HG03439 (cell line): ENCODE results near the gene SLC27A6.
"Not testable (repeated sequence)": the region's sequence is repeated elsewhere in the genome, so short reads cannot be mapped to it uniquely, and the experiment has no call there.

Source experiments
- ATAC-seq: cut with Tn5 transposase; IDR thresholded peaks from one replicate; pipeline ENCODE4 v1.9.1; 2021; ENCODE audit warnings: mild to moderate bottlenecking, moderate library complexity; ENCODE audit not compliant: unreplicated experiment

The SLC27A6 gene

DNA sequence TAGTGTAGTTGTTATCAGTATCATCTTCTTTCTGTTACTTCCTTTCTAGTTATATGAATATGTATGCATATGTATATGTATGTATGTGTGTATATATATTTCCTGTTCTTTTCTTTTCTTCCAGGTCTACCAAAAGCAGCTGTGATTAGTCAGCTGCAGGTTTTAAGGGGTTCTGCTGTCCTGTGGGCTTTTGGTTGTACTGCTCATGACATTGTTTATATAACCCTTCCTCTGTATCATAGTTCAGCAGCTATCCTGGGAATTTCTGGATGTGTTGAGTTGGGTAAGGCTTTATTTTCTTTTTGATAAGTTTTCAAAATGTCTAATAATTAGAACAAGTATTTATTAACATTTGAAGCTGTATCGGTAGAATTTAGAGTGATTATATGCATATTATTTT lies 23.2 kb downstream of the SLC27A6 start:
- no peak for ATAC-seq

- no peak for ATAC-seq
These were observed 36.7 kb downstream of the SLC27A6 start for GRCh38 chr5:129001841-129002526.

- no peak for ATAC-seq
These were observed 37.2 kb downstream of the SLC27A6 start for GRCh38 chr5:129002527-129002842.

DNA sequence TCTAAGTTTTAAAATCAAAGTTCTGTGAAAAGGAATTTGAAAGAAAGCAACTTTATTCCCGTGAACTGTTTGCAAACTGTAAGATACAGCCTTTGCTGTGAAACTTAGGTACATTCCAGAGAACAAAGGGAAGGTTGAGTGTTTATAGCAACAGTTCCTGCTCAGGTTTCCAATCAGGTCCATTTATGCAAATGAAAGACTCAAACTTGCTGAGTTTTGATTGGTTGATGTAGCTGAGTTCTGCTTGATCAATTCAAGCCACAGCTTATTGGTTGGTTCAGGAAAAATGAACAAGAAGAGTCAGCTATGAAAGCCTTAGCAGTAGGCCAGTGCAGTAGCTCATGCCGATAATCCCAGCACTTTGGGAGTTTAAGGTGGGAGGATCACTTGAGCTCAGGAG lies 37.9 kb downstream of the SLC27A6 start:
- ATAC-seq = no peak

DNA sequence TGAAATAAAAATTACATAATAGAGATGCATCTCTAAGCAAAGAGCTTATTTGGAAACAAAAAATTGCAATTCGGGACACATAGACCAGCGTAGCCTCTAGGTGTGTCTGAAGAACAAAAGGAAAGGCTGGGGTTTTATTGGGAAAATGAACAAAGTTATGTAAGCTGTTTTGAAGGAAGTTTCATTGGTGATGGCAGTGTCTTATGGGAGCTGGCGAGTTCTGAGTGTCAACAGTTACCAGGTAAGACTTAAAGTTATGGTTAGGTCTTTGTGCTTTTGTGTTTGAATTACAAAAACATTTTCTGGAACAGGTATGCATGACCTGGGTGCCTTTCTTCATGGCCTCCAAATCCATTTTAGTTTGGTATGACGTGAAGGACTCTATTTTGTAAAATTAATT lies 48.9 kb downstream of the SLC27A6 start:
- no peak for ATAC-seq

DNA sequence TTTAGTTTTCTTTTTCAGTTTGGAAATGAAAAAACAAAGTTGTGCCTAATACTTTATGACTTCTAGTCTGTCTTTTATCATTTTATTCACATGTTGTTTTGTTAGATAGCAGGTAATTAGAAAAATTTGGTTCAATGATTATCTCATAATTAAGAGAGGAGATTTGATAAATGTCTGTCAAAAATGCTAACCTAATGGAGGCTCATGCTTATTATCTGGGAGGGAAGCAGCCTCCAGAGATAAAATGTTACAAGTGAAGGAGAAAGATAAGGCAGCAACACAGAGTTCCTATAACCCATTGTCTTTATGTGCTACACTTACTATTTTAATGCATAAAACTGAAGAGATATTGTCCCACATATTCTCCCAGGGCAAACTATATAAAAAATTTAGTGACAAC lies 53.5 kb downstream of the SLC27A6 start:
- no peak for ATAC-seq

GRCh38 chr5:129019401-129019908 lies 54.2 kb downstream of the SLC27A6 start:
- ATAC-seq = no peak

DNA sequence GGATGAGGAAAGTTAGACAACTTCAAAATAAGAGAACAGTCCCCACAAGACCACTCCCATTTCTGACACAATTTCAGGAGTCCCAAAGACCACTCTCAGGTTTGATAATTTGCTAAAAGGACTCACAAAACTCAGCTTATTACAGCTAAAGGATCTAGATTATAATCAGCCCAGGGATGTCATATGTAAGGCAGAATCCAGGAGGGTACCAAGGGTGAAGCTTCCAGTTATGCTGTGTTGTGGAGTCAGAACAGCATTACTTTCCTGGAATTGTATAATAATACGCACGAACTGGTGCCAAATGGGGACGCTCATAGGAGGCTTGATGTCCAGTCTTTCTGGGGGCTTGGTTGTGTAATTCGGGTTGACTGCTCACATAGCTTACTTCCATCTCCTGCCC lies 55.4 kb downstream of the SLC27A6 start:
- no peak for ATAC-seq

- ATAC-seq = no peak
These were observed 56.5 kb downstream of the SLC27A6 start for GRCh38 chr5:129021744-129022143.

DNA sequence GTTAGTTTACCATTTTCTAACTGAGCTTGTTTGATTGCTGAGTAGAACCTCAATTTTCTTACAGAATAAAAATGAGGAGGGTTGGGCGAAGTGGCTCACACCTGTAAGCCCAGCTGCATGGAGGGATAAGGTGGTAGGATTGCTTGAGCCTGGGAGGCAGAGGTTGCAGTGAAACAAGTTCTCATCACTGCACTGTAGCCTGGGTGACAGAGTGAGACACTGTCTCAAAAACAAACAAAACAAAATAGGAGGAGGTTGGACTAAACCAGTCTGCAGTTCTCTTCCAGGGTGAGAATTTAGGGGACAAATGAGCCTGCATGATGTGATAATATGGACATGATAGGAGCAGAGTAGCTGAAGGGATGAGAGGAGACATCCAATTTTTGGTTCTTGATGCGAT lies 57.3 kb downstream of the SLC27A6 start:
- no peak for ATAC-seq

DNA sequence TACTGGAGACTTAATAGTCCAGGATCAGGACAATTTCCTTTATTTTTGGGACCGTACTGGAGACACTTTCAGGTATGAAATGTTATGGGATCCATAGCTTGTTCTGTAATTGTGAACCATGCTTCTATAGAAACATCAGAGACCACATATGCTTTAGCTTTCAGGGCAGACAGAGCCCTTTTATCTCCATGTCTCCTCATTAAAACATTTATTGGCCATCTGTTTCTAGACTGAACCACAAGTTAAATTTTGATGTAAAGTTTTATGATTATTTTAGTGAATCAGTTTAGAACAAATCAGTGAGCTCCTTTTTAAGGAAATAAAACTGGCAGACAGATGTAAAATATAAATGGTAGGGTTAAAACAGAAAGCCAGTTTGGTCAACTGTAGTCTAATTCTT lies 62.0 kb downstream of the SLC27A6 start:
- no peak for ATAC-seq

GRCh38 chr5:129031886-129032683 lies 66.8 kb downstream of the SLC27A6 start:
- ATAC-seq = no peak

- ATAC-seq = not testable (repeated sequence)
These were observed 71.0 kb downstream of the SLC27A6 start for GRCh38 chr5:129036257-129036656.

DNA sequence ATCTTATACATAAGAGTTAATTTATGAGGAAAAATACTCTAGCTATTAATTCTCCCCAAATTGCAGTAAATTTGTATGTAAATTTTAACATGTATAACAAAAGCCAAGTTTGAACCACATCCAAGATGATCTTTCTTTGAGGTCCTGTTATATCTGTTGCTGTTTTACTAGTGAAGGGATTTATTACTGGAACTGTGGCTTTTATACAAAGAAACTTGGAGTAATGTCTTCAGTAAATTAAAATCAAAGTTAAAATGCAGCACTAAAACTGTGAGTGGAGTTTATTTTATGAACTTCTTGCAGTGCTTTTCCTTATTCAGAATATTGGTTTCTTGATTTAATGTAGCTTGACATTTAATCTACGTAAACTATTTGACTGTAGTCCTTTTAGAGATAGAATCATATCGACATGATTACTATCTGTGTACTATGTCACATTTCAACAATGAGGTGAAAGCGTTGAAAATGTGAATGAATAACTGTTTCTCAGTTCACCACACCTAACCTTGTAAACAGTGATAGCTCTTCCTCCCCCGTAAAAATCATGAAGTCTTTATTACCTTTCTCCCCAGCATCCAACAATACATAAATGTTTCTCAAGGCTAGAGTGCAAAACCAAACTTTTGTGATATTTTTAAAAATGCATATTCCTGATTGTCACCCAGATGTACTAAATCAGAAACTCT lies 76.1 kb downstream of the SLC27A6 start:
- ATAC-seq = no peak

DNA sequence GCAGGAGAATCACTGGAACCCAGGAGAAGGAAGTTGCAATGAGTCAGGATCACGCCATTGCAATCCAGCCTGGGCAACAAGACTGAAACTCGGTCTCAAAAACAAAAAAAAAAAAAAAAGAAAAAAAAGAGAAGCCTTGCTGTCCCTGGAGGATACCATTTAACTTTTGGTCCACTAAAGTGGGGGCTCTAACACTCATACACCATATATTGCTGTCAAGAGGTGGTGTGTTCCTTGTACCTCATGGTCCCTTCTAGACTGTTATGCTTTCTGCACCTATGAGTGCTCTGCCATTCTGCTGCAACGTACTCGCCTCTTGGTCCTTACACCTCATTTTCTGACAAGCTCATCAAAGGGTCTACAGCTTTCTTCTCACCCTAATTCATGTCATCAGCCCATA lies 77.0 kb downstream of the SLC27A6 start:
- ATAC-seq = no peak

DNA sequence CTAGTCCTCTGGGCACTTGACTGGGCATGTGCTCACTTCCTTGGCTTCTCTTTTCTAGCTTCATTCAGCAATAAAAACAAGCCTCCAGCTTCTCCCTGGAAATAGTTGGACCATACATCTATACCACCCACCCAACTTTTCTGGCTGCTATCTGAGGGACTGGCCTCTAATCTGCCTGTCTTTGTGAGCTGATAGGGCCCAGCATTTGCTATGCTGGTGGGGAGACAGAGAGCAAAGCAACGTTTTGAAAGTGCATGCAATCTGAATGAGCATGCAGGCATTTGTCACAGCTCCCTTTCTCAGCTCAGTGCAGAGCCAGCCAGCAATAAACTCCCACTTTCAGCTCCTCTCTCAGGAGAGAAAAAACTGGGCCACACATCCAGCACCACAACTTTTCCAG lies 78.6 kb downstream of the SLC27A6 start:
- no peak for ATAC-seq

DNA sequence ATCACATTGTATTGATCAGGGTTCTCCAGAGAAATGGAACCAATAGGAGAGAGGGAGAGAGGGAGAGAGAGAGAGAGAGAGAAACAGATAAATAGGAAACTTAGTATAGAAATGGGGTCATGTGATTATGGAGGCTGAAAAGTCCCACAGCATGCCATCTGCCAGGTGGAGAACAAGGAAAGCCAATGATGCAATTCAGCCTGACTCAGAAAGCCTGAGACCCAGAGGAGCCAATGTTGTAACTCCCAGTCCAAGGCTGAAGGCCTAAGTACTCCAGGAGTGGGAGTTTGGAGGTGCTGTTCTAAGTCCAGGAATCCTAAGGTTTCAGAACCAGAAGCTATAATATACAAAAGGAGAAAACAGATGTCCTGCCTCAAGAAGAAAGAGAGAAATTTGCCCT lies 80.9 kb downstream of the SLC27A6 start:
- ATAC-seq = no peak

DNA sequence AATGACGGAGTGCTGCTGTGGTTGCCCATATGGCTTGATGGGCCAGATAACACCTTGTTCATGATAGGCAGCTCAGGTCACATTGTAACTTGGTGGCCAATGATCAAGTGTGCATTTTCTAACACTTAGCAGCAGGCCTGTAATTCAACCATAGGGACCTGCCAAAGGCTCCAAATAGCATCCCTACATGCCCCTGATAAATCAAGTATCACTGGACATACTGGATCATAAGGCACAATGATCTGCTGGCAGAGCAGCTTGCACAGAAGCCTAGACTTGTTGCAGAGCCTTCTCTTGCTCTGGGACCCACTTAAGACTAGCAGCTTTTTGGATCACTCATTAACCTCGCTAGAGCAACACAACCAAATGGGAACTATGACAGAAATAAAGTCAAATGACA lies 83.2 kb downstream of the SLC27A6 start:
- ATAC-seq = no peak

GRCh38 chr5:129049126-129049799 lies 84.0 kb downstream of the SLC27A6 start:
- no peak for ATAC-seq

DNA sequence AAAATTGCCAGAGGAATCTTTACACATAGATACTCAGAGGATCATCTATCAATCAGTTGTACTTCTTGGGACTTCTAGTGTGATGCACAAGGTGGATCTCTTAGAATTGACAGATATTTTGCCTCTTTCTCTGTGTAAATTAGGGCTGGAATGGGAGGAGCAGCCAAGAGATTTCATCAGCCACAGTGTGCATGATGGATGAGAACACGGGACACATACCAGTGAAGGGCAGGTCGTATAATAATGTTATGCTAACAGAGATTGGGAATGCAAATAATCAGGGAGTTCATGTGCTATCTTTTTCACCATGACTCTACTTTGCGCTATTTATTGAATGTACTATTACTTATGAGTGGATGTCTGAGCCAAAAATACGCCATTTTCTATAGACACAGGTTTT lies 86.0 kb downstream of the SLC27A6 start:
- no peak for ATAC-seq

DNA sequence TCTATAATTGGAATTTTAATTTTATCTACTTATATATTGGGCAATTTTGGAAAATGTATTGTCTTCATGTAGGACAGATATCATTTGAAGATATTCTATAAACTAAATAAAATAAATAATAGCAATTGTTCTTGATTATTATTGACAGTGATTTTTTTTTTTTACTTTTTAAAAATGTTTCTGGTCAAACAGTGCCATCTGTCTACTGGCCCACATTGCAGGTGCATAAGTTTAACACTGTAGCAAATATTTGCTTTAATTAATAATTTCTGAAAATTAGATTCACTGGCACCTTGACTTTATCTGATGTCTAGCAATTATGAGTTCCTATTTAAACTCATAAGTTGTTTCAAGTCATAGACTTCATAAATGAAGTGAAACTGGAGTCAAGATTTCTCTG lies 88.2 kb downstream of the SLC27A6 start:
- no peak for ATAC-seq
